Pulmonary artery endothelial cell (primary cell): ENCODE data around the gene LTK. TPM values are rescaled to one million over a fixed set of nuclear protein-coding genes. Genes with fewer than 3 reads are reported as not detected.
"Not testable (repeated sequence)": the region's sequence is repeated elsewhere in the genome, so short reads cannot be mapped to it uniquely, and the experiment has no call there.

Source experiments
- DNase-seq: peaks from one replicate; pipeline ENCODE4 v3.0.0-alpha.2; 2011; ENCODE audit warnings: low read depth, low spot score
- total RNA-seq: library from RNA; depleted of rRNA; stranded (reverse); fragments of >200 nt; gene quantifications from 2 replicates; pipeline ENCODE4 v1.2.3, GENCODE V29; 2014

Gene LTK
- total RNA-seq, 1 donor from 2014 or later = 0.07 TPM

DNA sequence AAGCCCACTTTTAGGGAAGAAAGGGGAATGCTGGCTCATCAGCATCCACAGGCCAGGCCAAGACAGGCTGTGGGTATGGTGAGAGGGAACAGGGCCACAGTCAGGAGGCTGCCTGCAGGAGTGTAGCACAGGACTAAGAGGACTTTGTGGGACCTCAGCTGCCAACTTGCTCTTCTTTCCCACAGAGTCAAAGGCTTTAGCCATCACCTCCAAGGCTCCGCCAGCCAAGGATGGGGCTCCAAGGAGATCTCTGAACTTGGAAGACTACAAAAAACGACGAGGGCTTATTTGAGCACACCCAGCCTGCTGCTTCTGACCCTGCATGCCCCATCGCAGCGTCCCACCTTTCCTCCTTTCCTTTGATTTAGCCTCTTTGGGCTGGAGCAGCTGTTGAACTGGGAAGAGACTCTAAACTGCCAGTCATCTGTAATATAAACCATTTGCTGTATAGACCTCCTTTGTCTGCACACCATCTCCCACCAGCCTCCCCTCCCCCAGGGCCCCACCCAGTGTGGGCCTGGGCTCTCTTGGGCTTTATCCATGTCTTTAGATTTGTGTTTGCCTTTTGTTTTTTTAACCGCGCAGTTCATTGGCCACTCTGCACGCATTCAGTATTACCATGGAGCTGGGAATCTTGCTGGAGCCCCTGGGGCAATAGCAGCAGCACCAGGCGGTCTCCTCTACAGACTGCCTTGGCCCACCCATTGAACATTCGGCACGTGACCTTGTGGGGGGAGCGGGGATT, 33.1 kb downstream of the LTK start:
- DNase-seq = no peak

DNA sequence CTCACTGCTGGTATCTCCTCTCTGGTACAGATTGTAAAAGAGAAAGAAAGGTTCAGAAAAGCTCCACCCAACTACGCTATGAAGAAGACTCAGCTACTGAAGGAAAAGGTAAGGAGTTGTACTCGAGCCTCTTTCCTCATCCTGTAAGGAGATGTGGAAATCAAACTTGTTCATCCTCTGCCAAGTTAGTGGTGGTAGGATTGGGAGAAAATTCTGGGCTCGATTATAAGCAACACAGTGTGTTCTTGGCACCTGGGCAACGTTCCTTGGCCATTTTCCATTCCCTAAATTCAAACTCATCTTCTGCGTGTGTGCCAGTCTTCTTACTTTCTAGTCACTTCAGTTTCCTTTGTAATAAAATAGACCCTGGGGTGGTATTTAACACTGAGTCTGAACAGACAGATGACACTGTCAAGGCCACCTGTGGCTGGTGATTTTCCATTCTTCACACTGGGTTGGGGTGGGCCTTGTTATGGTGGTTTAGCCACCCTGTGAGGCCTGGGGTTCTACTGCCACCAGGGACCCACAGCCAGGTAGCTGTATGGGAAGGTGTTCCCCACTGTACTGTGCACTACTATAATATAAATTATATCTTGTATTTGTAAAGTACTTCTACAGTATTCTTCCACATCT, 37.1 kb downstream of the LTK start:
- no peak for DNase-seq

DNA sequence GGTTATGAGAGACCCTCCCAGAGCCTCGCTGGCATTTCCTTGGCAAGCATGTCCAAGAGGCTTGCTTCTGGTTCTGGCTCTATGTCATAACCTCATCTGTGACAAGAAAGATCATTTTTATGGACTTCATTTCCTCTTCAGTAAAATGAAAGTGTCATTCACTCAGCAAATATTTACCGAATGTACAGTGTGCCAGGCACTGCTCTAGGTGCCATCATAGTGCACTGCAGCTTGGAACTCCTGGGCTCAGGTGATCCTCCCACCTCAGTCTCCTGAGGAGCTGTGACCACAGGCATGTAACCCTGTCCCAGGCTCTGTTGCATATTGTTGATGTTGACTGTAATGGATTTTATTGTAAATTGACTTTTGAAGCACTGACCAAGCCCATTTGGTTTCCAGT, 38.7 kb downstream of the LTK start:
- DNase-seq = no peak

DNA sequence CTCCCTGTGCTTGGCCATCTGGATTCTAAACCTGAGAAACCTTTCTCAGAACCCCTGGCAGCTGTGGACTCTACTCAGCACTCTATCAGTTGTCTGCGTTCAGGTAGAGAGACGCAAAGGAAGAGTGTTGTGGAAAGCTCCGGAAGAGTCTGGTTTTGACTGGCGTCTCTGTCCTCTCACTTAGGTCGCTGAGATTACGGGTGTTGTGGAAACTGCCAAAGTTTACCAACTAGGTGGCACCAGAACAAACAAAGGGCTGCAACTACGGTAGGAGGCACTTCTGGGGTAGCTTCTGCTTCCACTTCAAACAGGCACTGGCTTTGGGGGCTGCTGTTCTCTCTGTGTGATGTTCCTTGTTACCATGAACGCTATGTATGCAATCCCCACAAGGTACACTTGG, 39.2 kb downstream of the LTK start:
- no peak for DNase-seq

DNA sequence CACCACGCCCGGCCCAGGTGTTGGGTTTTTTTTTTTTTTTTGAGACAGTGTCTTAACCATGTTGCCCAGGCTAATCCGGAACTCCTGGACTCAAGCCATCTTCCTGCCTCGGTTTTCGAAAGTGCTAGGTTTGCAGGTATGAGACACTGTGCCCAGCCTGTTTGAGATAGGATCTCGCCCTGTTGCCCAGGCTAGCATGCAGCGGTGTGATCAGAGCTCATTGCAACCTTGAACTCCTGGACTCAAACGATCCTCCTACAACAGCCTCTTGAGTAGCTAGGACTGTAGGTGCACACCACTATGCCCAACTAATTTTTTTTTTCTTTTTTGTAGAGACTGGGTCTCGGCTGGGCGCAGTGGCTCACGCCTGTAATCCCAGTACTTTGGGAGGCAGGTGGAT, 40.2 kb downstream of the LTK start:
- no peak for DNase-seq

DNA sequence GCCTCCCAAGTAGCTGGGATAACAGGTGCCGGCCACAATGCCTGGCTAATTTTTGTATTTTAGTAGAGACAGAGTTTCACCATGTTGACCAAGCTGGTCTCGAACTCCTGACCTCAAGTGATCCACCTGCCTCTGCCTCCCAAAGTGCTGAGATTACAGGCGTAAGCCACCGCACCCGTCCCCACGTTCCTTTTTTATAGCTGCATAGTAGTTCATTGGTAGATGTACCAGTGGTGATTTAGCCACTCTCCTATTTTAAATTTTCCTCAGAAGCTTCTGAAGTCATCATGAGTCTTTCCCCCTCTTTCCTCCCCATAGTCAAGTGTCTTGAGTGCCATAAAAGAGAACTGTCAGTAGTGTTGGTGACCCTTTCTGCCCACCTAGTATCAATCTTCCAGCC, 44.0 kb downstream of the LTK start:
- DNase-seq = not testable (repeated sequence)

DNA sequence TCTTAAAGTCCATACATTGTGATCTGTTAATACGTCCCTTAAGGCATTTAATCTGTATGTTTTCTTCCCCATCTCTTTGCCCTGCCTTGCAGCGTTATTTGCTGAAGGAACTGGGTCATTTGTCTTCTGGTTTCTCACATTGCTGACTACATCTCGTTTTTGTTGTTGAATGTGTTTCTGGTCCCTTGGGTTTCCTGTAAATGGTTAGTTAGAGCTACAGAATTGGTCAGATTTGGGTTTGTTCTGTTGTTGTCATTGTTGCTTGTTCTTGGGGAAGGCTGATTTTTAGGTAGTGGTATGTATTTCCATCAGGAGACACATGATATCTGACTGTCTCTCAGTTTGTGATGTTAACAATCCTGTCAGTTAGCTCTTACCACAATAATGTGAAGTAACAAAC, 46.9 kb downstream of the LTK start:
- no peak for DNase-seq

DNA sequence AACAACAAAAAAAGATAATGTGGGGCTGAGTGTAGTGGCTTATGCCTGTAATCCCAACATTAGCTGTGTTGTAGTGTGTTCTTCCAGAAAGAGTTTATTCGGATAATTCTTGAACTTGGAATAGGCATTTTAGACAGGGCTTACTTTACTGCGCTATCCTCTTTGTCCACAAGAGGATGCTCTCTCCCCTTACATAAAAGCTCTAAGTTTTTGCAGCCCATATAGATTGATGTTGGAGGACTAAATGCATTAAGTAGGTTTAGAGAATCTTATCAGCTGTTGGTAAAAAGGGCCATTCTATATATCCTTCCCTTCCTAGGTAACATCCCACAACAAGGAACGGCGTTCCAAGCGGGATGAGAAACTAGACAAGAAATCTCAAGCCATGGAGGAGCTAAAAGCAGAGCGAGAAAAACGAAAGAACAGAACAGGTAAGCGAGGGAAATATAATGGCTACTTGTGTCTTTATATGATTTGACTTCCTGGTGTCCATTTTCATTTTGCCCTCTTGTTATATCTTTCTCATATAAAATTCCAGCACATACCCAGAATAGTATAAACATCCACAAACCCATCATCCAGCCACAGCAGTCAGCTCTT, 47.7 kb downstream of the LTK start:
- DNase-seq = peak; percentile 24

DNA sequence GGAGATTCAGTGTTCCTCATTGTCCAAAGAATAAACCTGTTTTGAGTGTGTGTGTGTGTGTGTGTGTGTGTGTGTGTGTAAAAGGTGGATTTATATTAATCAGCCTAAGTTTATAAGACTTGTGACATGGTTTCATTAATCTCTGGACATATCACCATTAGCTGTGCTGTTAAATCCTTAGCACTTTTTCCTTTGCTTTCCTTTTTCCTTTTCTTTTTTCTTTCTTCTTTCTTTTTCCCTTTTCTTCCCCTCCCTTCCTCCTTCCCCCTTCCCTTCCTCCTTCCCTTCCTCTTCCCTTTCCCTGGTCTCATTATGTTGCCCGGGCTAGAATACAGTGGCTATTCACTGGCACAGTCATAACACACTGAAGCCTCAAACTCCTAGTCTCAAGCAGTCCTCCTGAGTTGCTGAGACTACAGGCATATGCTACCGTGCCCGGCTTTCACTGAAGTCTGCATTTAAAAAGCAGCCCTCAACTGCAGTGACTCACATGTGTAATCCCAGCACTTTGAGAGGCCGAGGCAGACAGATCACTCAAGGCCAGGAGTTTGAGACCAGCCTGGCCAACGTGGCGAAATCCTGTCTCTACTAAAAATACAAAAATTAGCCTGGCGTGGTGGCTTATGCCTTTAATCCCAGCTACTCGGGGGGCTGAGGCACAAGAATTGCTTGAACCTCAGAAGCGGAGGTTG, 48.6 kb downstream of the LTK start:
- no peak for DNase-seq

DNA sequence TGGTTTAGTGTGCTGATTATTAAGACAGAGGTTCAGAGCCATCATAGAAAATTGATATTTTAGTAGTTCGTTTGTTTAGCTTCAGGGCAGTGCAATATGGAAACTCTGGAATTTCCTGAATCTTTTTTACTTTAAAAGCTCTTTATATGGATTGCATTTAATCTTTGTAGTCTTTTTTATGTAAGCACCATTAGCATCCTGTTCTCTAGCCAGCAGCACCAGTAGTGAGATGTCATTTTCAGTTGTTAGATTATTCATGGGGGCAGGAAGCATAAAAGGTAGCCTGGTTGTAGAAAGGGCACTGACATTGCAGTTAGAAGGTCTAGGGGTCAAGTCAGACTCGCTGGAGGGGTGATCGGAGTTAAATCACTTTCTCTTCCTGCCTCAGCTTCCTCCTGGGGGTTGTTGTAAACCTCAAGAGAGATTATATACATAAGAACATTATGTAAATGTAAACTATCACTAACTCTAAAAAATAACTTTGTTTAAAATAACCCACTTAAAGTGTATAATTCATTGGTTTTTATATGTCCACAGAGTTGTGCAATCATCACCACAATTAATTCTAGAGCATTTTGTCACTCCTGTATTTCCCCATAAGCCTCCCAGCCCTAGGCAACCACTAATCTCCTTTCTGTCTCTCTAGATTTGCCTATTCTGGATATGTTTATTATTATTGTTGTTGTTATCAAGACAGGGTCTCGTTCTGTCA, 51.4 kb downstream of the LTK start:
- DNase-seq = no peak

Other genes starting within 250 kb of the LTK start
- gene OIP5, start 181.2 kb downstream of the LTK start, total RNA-seq = 7.3 and 13.2 TPM in 2 replicates
- gene NUSAP1, start 180.9 kb downstream of the LTK start, total RNA-seq = 92.3 and 125 TPM in 2 replicates
- gene NDUFAF1, start 111.3 kb downstream of the LTK start, total RNA-seq = 23.7 and 28.2 TPM in 2 replicates
- gene RTF1, start 96.7 kb downstream of the LTK start, total RNA-seq = 14.3 and 14.6 TPM in 2 replicates
- 0.46 and 2.8 TPM in 2 replicates for gene ITPKA, start 20.0 kb downstream of the LTK start, total RNA-seq
- gene RPAP1, start 30.4 kb upstream of the LTK start, total RNA-seq = 13.7 and 31.6 TPM in 2 replicates
- gene TYRO3, start 45.4 kb upstream of the LTK start, total RNA-seq = 6.3 and 11.5 TPM in 2 replicates
- gene MGA, start 146.6 kb upstream of the LTK start, total RNA-seq = 26.6 and 46.2 TPM in 2 replicates